ENCODE measurements around the gene SPRY4.
"Not testable (repeated sequence)": the region's sequence is repeated elsewhere in the genome, so short reads cannot be mapped to it uniquely, and the experiment has no call there.

SPRY4 gene

DNA sequence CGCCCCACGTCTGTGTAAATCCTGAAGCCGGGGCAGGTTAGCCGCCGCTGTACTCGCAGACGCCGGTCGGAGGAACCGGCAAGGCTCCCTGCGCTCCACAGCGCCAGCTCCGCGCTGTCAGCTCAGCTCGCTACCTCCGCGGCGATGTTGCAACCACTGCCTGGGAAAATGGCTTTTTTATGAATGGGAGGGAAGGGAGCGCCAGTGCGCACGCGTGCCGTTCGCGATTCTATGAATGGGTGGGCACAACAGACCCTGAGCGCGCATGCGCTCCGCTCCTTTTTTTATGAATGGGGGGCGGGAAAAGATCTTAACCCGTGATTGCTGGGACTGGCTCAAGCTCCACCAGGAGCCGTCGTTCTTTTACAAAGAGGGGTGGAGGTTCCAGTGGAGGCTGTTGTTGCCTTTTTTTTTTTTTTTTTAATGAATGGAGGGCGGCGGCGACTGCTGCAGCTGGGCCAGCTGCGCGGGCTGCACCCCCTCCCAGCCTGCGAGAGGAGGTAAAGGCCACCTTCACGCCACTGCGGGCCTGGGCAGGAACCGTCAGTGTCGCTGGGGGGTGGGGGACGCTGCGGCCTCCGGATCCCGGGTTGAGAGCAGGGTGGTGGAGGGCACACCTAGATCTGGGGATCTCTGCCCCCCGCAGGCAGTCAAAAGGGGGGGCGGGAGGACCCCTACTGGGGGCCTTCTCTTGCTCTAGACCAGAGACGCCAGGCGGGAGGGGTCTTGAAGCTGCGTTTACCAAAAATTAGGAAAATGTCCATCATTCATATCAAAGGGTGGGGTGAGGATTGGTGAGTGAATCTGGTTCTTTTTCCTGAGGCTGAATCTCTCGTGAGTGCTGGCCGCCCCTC, at the start of gene SPRY4:
TSS of gene SPRY4 (minus strand) at position 151 of the 854 bp plus-strand sequence. CDS start 9,913 bp downstream, outside the sequence.
- peak; percentile 70 for DNase-seq (ENCODE audit: low read depth)

DNA sequence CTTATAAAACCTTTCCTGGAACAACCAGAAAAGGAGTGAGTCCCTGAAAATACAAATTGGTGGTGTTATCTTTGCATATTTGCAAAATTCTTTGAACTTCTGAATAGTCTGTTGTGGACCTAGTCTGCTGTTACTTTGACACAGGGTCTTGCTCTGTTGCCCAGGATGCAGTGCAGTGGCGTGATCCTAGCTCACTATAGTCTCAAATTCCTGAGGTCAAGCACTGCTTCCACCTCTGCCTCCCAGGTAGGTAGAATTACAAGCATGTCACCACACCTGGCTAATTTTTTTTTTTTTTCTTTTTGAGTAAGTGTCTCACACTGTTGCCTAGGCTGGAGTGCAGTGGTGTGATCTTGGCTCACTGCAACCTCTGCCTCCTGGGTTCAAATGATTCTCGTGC, 43.7 kb upstream of the SPRY4 start:
- no peak for DNase-seq (ENCODE audit: low read depth)

DNA sequence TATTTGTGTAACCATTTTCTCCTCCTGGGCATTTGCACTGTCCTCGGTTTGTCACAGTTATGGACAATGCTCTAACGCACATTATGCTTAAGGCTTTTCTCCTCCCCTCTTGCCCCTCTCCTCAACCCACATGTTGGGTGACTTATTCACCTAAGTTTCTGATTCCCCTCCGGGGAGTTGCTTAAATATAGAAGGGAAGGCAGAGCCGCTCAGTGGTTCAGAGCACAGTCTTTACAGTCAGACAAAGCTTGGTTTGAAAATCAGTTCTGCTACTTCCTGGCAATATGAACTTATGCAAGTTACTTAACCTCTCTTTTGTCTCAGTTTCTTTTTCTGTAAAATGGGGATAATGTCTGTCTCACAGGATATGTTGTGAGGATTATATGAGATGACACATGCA, 41.2 kb upstream of the SPRY4 start:
- DNase-seq (ENCODE audit: low read depth), result no peak

GRCh38 chr5:142364251-142365145, 39.7 kb upstream of the SPRY4 start:
- no peak for DNase-seq (ENCODE audit: low read depth)

- no peak for DNase-seq (ENCODE audit: low read depth)
Measured at GRCh38 chr5:142363619-142363963, 38.8 kb upstream of the SPRY4 start.

GRCh38 chr5:142362193-142362592, 37.4 kb upstream of the SPRY4 start:
- not testable (repeated sequence) for DNase-seq (ENCODE audit: low read depth)

GRCh38 chr5:142360607-142361120, 35.8 kb upstream of the SPRY4 start:
- no peak for DNase-seq (ENCODE audit: low read depth)

- no peak for DNase-seq (ENCODE audit: low read depth)
Measured at GRCh38 chr5:142360051-142360498, 35.3 kb upstream of the SPRY4 start.

DNA sequence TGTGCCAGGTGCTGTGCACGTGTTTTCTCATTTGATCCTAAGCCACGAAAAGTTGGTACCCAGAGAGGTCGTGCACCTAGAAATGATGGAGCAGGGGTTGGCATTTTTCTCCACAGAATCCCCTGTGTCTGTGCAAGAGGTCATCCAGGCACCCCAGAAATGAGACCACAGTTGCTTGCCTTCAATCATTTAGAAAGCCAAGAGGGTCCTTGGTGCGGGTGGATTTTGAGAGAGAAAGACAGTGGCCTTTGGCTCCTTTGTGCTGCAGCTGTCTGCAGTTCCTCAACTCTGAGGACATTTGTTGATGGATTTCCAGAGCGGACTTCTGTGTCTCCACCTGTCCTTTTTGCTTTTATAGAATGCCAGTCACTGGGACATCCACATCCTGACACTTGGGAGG, 33.8 kb upstream of the SPRY4 start:
- DNase-seq (ENCODE audit: low read depth), result no peak

DNA sequence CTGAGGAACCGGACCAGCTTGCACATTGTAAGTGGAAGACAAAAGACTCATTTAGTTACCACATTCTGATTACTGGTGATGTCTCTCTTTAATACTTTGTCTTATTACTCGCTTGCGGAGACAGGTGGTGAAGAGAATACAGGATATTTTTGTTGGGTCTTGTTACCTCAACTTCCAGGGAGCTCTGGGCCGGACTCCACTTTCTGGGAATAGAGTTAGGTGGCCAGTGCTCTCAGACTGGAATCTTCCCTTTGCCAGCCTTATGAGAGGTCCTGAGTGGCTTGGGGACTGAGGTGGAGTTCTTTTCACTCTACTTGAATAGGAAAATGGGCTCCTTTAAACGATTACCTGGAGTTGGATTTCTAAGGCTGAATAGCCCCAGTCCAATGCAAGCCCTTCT, 33.3 kb upstream of the SPRY4 start:
- no peak for DNase-seq (ENCODE audit: low read depth)

DNA sequence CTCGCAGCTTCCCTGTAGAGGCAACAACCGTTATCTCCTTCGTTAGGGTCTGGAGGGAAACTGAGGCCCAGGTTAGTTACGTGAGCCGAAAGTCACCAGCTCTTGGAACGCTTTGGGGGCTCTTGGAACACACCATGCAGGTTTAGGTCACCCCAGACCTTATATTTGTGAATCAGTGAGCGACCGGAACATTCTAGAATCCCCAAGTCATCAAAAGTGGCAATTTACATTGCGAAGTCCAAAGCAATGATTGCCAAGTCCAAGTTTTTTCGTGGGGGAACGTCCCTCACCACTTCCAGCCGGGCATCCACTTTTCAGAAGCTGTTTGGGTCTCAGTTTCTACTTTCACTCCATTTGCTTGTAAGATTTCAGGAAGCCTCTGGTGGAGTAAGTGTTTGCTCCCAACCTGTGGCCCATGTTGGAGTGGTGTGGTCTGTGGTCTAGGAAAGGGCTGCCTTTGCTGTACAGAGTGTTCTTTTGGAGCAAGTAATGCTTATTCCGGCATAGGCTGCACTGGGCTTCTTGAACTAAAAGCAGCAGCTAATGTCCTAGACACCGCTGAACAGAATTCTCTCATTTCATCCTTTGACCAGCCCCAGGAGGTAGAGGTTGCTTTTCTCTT, 32.8 kb upstream of the SPRY4 start:
- no peak for DNase-seq (ENCODE audit: low read depth)

- peak; percentile 85 for DNase-seq (ENCODE audit: low read depth)
Measured at GRCh38 chr5:142356716-142357468, 32.1 kb upstream of the SPRY4 start.

- DNase-seq (ENCODE audit: low read depth), result no peak
Measured at GRCh38 chr5:142356349-142356715, 31.5 kb upstream of the SPRY4 start.

DNA sequence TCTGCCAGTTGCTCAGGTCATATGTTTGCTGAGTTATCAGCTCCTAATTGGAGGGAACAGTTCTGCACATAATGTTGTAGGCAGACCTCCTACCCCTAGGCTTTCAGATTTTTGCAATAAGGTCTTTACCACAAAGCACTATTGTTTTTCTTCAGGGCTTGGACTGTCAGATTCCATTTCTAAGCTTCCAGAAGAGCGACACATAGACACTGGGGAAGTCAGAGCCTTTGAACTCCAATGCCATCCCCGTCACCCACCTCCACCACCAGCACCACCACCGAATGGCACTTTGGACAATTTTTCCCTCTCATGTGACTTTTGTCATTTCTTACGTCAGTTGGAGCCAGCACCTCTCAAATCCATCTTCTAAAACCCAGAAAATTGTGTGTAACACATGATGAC, 28.3 kb upstream of the SPRY4 start:
- DNase-seq (ENCODE audit: low read depth), result no peak

DNA sequence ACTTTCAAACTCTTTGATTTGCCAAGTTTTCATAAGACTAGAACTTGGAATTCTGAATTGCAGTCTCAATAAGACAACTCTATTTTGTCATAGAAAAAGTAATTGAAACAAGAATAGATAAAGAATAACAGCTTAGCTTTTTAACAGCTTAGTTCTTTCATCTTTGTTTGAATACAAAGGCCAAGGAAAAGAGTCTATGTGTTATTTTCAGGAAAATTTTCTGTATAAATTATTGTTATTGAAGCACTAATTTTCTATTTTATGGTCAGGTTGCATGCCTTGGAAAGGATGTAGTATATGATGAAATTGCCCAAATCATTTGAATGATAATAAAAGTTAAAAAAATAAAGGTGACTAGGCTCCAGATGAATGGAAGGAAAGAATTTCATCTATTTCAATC, 25.2 kb upstream of the SPRY4 start:
- no peak for DNase-seq (ENCODE audit: low read depth)

DNA sequence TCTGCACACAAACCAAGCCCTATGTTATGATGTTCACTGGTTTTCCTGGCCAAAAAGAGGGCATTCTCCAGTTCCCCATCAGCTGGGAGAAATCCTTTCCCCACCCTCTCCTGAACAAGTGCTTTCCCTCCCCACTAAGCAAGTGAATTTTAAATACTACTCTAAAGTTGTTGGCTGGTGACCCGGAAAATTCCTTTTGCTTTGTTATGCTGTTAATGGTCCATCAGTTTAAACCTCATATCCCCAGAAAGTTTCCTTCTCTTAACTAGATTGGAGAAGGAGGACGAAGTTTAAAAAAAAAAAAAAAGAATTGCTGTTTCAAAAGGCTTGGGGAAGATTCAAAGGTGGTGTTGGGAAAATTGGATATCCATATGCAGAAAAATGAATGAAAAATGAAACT, 21.9 kb upstream of the SPRY4 start:
- DNase-seq (ENCODE audit: low read depth), result no peak

- not testable (repeated sequence) for DNase-seq (ENCODE audit: low read depth)
Measured at GRCh38 chr5:142344915-142345314, 20.1 kb upstream of the SPRY4 start.

DNA sequence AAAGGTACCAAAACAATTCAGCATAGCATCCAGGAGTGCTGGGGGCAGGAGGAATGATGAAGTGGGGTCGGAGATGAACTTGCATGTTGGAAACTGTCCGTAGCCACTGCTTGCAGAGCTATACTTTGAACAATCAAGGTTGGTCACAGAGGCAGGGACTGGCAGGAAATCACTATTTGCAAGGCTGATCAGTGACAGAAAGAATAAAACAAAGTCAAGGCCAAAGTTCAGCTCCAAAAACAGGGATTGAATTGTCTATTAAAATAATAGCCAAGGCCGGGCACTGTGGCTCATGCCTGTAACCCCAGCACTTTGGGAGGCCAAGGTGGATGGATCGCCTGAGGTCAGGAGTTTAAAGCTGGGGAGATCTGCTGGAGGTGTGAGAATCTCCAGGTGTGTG, 18.7 kb upstream of the SPRY4 start:
- DNase-seq (ENCODE audit: low read depth), result no peak

DNA sequence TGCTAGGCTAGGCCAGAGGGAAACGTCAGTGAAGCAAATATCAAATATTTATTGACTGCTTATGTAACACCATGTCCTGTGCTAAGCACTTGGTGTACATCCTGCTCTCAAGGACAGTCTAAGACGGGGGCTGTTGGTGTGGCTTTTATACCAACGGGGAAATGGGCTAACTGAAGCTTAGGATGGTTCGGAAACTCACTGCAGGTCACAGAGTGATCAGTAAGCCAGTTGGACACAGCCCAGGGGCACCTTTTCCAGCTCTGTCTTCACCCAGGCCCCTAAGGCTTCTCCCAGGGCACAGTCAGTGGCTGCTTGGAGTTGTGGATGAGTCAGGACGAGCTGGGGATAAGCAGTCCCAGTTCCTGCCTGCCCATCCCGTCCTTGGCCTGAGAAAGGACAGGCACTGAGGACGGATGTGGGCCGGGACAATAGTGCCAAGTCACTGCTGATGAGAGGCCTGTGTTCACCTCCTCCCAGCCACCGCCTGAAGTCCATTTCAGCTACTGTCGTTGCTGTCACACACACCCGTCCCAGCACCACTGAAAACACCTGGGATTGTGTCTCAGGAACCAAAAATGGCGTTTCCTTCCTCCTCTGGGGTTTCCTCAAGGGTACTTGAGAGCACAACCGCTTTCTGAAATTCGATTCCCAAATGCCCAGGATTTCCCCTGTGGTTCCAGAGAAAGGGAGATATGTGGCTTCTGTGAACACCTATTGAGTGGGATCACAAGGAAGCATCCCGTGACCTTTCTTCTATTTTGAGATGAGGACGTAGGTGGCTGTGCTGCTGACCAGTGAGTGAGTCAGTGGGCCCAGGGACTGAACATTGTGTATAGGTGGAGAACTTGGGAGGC, 17.5 kb upstream of the SPRY4 start:
- no peak for DNase-seq (ENCODE audit: low read depth)

GRCh38 chr5:142339781-142340180, 15.0 kb upstream of the SPRY4 start:
- DNase-seq (ENCODE audit: low read depth), result no peak

DNA sequence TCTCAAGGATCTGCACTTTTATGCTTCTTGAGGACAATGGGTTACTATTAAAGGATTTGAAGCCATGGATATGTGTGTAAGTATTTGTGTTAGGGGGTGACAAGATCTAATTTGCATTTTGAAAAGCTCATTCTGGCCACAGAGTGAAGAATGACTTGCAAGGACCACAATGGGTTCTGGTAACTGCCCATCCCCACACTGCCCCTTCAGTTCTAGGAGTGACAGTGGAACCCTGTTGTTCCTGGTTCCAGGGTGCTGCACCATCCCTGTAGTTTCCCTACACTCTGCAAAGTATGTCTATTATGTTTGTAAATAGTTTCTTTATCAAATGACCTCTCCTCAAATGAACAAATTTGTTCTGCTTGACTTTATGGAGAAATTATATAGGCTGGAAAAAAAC, 9.7 kb upstream of the SPRY4 start:
- DNase-seq (ENCODE audit: low read depth), result no peak

Measured in stimulated activated CD8-positive, alpha-beta memory T cell treated with anti-CD3 and anti-CD28 coated beads, Interleukin-12 subunit alpha, Interleukin-12 subunit beta, amount 100 ng/mL, for 1 hour (primary cell).